MCF 10A (cell line): Measurements from ENCODE around the gene FOXP1. TPM values are rescaled to one million over a fixed set of nuclear protein-coding genes. Genes with fewer than 3 reads are reported as not detected.

Experiments used
- BruUV-seq: library from RNA; stranded (reverse); fragments of 400-500 nt; replicated peaks from 2 replicates; lab custom pipeline; 2021; lab: Mats Ljungman, UMichigan
- CTCF ChIA-PET: fragments of 300-600 bp; sonication (Branson Sonifier 250); formaldehyde crosslinking; extraction: SDS; loops from one replicate; lab custom pipeline; 2021; ENCODE audit warnings: antibody characterized with exemption, inconsistent platforms; lab: Yijun Ruan, JAX
- POLR2A ChIA-PET: fragments of 300-600, 350-650 bp; sonication (Branson Sonifier 250); formaldehyde crosslinking; extraction: SDS; loops from one replicate; lab custom pipeline; 2020; ENCODE audit warnings: antibody characterized with exemption, inconsistent platforms; lab: Yijun Ruan, JAX
- DNase-seq: peaks from one replicate; pipeline ENCODE4 v3.0.0-alpha.2; 2018; ENCODE audit not compliant: unreplicated experiment
- H3K27ac Mint-ChIP-seq: one replicate; pipeline ENCODE4 v1.8.0; 2022; ENCODE audit warnings: mild to moderate bottlenecking, low read depth, mixed read lengths; ENCODE audit not compliant: unreplicated experiment
- H3K27me3 Mint-ChIP-seq: one replicate; pipeline ENCODE4 v1.8.0; 2022; ENCODE audit warnings: mixed read lengths; ENCODE audit not compliant: insufficient read depth, unreplicated experiment
- H3K36me3 Mint-ChIP-seq: one replicate; pipeline ENCODE4 v1.8.0; 2022; ENCODE audit warnings: mild to moderate bottlenecking, moderate library complexity, mixed read lengths; ENCODE audit not compliant: insufficient read depth, unreplicated experiment
- H3K4me1 Mint-ChIP-seq: one replicate; pipeline ENCODE4 v1.8.0; 2022; ENCODE audit warnings: mixed read lengths; ENCODE audit not compliant: insufficient read depth, unreplicated experiment
- H3K4me3 Mint-ChIP-seq: one replicate; pipeline ENCODE4 v1.8.0; 2022; ENCODE audit warnings: mild to moderate bottlenecking, moderate library complexity, mixed read lengths; ENCODE audit not compliant: unreplicated experiment
- H3K9me3 Mint-ChIP-seq: one replicate; pipeline ENCODE4 v1.8.0; 2022; ENCODE audit warnings: mixed read lengths; ENCODE audit not compliant: unreplicated experiment
- intact Hi-C: fragments of 100-400 bp; cut with micrococcal nuclease; formaldehyde crosslinking; loops from 2 replicates; pipeline ENCODE4 v1.14.1; 2022
- total RNA-seq: library from RNA; stranded (reverse); gene quantifications from 2 replicates; pipeline ENCODE4 v1.2.3, GENCODE V29; 2022
- TF ChIP-seq, protein P1 (sequence below): fragments of 200-600 bp; IDR thresholded peaks from one replicate; pipeline ENCODE4 v1.8.0; 2022; ENCODE audit warnings: antibody characterized with exemption, mild to moderate bottlenecking; ENCODE audit not compliant: unreplicated experiment

The FOXP1 gene
- total RNA-seq, 1 experiment from 2014 or later = 49.0 TPM

DNA sequence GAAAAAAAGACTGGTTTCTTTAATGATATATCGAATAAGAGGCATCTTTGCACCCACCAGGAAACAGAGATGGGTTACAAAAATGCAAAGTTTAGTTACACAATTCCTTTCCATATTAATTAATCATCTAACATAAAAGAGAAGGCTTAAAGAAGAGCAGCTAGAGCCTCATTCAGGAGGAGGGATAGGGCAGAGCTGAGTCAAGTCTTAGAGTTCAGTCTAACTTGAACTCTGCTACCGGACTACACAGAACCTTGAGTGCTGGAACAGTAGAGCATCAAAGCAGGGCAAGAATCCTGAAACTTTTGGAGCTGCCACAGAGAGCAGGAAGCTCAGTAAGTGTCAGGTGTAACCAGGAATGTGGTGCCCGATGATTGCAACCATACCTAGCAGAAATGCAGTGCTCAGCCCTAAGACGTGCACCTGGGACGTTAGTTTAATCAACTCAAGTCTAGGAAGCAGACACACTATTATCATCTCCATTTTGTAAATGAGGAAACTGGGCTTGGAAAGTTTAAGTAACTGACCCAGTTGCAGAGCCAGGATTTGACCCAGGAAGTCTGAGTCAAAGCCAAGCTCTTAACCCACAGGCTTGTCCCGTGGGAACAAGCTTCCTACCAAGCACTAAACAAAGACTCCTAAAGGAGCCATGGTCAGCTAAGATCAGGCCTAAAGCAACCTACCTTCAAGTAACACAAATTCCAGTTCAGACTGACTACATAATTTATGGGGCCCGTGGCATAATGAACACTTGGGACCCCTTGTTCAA is 187.4 kb downstream of the FOXP1 start:
- POLR2A ChIA-PET = interaction anchor here (0.7 to 1.1 kb wide), 4 partner anchors 21 to 389 kb away, joined by 3 to 4 read pairs (median 4); no protein-coding TSS in a partner anchor
- Mint-ChIP-seq H3K9me3 (no peaks in the 10 kb centered on the region), H3K4me1 (peaks cover 31% of the 10 kb centered on the region), H3K27ac (peak overlapping the region; percentile 21), H3K4me3 (no peak overlapping the region), H3K27me3 (no peaks in the 10 kb centered on the region), H3K36me3 (peaks cover under 1% of the 10 kb centered on the region)
- intact Hi-C loops = loop anchor here (10.0 kb wide), 1 partner anchor 331 kb away; no protein-coding TSS in a partner anchor
- TF ChIP-seq, protein P1, sequence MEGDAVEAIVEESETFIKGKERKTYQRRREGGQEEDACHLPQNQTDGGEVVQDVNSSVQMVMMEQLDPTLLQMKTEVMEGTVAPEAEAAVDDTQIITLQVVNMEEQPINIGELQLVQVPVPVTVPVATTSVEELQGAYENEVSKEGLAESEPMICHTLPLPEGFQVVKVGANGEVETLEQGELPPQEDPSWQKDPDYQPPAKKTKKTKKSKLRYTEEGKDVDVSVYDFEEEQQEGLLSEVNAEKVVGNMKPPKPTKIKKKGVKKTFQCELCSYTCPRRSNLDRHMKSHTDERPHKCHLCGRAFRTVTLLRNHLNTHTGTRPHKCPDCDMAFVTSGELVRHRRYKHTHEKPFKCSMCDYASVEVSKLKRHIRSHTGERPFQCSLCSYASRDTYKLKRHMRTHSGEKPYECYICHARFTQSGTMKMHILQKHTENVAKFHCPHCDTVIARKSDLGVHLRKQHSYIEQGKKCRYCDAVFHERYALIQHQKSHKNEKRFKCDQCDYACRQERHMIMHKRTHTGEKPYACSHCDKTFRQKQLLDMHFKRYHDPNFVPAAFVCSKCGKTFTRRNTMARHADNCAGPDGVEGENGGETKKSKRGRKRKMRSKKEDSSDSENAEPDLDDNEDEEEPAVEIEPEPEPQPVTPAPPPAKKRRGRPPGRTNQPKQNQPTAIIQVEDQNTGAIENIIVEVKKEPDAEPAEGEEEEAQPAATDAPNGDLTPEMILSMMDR = no peak
- BruUV-seq = no TSS peak
- peak; percentile 67 for DNase-seq
- CTCF ChIA-PET = interaction anchor here (0.7 to 2.5 kb wide), 11 partner anchors 10 to 1332 kb away, joined by 3 to 7 read pairs (median 4); no protein-coding TSS in a partner anchor

DNA sequence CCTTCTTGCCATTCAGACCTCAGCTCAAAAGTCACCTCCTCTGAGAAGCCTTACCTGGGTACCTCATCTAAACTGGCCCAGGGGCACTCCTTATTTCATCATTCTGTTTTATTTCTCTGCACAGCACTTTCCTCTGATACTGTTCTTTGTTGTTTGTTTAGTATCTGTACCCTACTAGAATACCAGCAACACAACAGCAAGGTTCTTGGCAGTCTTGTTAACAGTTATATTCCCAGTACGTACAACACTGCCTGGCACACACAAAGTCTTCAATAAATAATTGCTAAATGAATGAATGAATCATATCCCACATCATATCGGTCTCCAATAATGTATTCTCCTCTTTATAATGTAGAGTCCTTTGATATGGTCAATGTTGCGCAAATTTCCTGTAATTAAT is 188.1 kb downstream of the FOXP1 start:
- no peak overlapping the region for H3K4me3 Mint-ChIP-seq
- ChIA-PET CTCF (interaction anchor here (0.6 to 2.4 kb wide), 9 partner anchors 11 to 373 kb away, joined by 3 to 7 read pairs (median 4); no protein-coding TSS in a partner anchor), POLR2A (interaction anchor here (0.9 to 1.1 kb wide), 2 partner anchors 30 to 389 kb away, joined by 3 to 4 read pairs; no protein-coding TSS in a partner anchor)
- no TSS peak for BruUV-seq
- H3K4me1 Mint-ChIP-seq = peaks cover 31% of the 10 kb centered on the region
- intact Hi-C loops = loop anchor here (10.0 kb wide), 1 partner anchor 331 kb away; no protein-coding TSS in a partner anchor
- TF ChIP-seq, protein P1 = no peak
- no peaks in the 10 kb centered on the region for H3K27me3 Mint-ChIP-seq
- H3K9me3 Mint-ChIP-seq = no peaks in the 10 kb centered on the region
- peak overlapping the region; percentile 21 for H3K27ac Mint-ChIP-seq
- peaks cover 6% of the 10 kb centered on the region for H3K36me3 Mint-ChIP-seq
- peak; percentile 51 for DNase-seq

DNA sequence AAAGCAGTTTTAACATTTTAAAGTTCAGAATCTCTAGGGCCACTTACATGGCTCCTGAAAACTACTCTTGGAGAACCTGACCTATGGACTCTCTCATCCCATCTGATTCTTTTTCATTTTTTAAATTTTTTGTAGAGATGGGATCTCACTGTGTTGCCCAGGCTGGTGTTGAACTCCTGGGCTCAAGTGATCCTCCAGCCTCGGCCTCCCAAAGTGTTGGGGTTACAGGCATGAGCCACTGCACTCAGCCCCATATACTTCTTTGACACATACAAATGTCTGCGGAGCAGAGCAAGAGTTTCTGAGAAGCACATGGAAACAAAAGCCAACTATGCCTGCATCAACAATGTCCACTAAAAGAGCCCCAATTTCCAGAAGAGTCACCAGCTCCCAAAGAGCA is 189.8 kb downstream of the FOXP1 start:
- BruUV-seq = no TSS peak
- Mint-ChIP-seq H3K27me3 (no peaks in the 10 kb centered on the region), H3K27ac (no peak overlapping the region), H3K4me1 (peaks cover 31% of the 10 kb centered on the region), H3K4me3 (no peak overlapping the region), H3K36me3 (peaks cover 6% of the 10 kb centered on the region), H3K9me3 (no peaks in the 10 kb centered on the region)
- DNase-seq = no peak
- POLR2A ChIA-PET = interaction anchor here (0.6 to 1.0 kb wide), 2 partner anchors 76 to 377 kb away, joined by 4 read pairs; no protein-coding TSS in a partner anchor
- CTCF ChIA-PET = no interaction called here
- intact Hi-C loops = loop anchor here (10.0 kb wide), 1 partner anchor 329 kb away; no protein-coding TSS in a partner anchor
- TF ChIP-seq, protein P1 = no peak

DNA sequence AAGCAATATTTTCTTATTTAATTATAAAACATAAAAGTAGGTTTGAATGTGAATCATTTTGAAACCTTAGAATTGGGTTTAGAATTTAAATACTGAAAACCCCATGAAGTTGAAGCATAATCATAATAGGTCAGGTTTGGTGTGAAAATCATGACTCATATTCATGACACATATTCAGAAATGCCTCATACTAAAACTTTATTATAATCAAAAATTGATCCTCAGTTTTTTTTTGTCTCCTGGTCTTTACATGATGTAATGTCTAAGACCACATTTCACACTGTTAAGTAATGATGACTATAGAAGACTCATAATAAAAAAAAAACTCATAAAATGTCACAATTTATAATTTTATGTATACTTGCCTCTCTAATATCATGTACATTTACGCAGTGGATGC is 190.4 kb downstream of the FOXP1 start:
- Mint-ChIP-seq H3K27me3 (no peaks in the 10 kb centered on the region), H3K4me3 (no peak overlapping the region), H3K9me3 (no peaks in the 10 kb centered on the region), H3K36me3 (peaks cover 6% of the 10 kb centered on the region), H3K4me1 (peaks cover 24% of the 10 kb centered on the region), H3K27ac (no peak overlapping the region)
- CTCF ChIA-PET = no interaction called here
- BruUV-seq = no TSS peak
- intact Hi-C loops = loop anchor here (10.0 kb wide), 1 partner anchor 328 kb away; no protein-coding TSS in a partner anchor
- TF ChIP-seq, protein P1 = no peak
- POLR2A ChIA-PET = interaction anchor here (0.6 to 1.0 kb wide), 3 partner anchors 51 to 376 kb away, joined by 3 to 4 read pairs (median 4); no protein-coding TSS in a partner anchor
- peak; percentile 17 for DNase-seq
